ENCODE results near the gene BRSK1.

DNA sequence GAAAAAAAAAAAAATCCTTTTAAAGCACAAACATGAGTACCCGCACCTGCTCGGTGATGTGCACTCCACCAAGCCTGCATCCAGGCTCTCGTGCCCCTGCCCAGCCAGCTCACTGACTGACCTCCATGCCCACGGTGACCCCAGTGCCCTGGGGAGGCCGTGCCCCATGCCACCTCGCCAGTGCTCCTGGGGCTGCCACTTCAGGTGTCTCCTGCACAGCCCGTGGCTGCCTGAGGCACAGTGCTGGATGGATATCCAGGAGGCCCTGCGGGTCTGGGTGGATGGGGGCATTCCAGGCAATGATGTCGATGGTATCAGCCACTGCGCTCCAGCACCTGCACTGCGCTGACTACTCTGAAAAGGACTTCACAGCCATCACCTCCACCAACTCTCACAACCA lies 34.0 kb upstream of the BRSK1 start:
- TF ChIP-seq, protein P1, sequence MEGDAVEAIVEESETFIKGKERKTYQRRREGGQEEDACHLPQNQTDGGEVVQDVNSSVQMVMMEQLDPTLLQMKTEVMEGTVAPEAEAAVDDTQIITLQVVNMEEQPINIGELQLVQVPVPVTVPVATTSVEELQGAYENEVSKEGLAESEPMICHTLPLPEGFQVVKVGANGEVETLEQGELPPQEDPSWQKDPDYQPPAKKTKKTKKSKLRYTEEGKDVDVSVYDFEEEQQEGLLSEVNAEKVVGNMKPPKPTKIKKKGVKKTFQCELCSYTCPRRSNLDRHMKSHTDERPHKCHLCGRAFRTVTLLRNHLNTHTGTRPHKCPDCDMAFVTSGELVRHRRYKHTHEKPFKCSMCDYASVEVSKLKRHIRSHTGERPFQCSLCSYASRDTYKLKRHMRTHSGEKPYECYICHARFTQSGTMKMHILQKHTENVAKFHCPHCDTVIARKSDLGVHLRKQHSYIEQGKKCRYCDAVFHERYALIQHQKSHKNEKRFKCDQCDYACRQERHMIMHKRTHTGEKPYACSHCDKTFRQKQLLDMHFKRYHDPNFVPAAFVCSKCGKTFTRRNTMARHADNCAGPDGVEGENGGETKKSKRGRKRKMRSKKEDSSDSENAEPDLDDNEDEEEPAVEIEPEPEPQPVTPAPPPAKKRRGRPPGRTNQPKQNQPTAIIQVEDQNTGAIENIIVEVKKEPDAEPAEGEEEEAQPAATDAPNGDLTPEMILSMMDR (IDR thresholded peaks at IDR 0.05) = no peak
- TF ChIP-seq CEBPB (IDR thresholded peaks at IDR 0.05) = no peak
- TF ChIP-seq GATA3 (IDR thresholded peaks at IDR 0.05; ENCODE audit: borderline replicate concordance) = no peak
- TF ChIP-seq POLR2A (IDR thresholded peaks at IDR 0.05; ENCODE audit: low read length) = no peak
- no peak for TF ChIP-seq KDM5A (IDR thresholded peaks at IDR 0.05)
- no peak for TF ChIP-seq RFX5 (IDR thresholded peaks at IDR 0.05)
- no peak for TF ChIP-seq EP300 (IDR thresholded peaks at IDR 0.05)
- TF ChIP-seq MAZ (IDR thresholded peaks at IDR 0.05; ENCODE audit: borderline replicate concordance, low read depth, low read length) = no peak
- no peak for TF ChIP-seq CHD2 (IDR thresholded peaks at IDR 0.05; ENCODE audit: low read length, partially characterized antibody)

Measured in A549 (cell line).